Dendritic cell treated with granulocyte-macrophage colony-stimulating factor and Interleukin-4, amounts not matched to agents 40 ng/mL and 50 ng/mL, for 4 days (primary cell): ENCODE measurements around the gene ORM1.
"Not testable (repeated sequence)": the region's sequence is repeated elsewhere in the genome, so short reads cannot be mapped to it uniquely, and the experiment has no call there.

Experiments used
- H3K27ac Mint-ChIP-seq: one replicate; pipeline ENCODE4 v1.8.0; 2022; ENCODE audit warnings: mild to moderate bottlenecking, mixed read lengths
- H3K27me3 Mint-ChIP-seq: one replicate; pipeline ENCODE4 v1.8.0; 2022; ENCODE audit warnings: mild to moderate bottlenecking, mixed read lengths
- H3K36me3 Mint-ChIP-seq: one replicate; pipeline ENCODE4 v1.8.0; 2022; ENCODE audit warnings: low read depth, mixed read lengths
- H3K4me1 Mint-ChIP-seq: one replicate; pipeline ENCODE4 v1.8.0; 2022; ENCODE audit warnings: low read depth, mixed read lengths
- H3K4me3 Mint-ChIP-seq: one replicate; pipeline ENCODE4 v1.8.0; 2022; ENCODE audit warnings: mild to moderate bottlenecking, moderate library complexity, mixed read lengths
- H3K9me3 Mint-ChIP-seq: one replicate; pipeline ENCODE4 v1.8.0; 2022; ENCODE audit warnings: mixed read lengths
- intact Hi-C: fragments of 100-400 bp; cut with micrococcal nuclease; formaldehyde crosslinking; loops from one replicate; pipeline ENCODE4 v1.15.0; 2022

ORM1 gene

DNA sequence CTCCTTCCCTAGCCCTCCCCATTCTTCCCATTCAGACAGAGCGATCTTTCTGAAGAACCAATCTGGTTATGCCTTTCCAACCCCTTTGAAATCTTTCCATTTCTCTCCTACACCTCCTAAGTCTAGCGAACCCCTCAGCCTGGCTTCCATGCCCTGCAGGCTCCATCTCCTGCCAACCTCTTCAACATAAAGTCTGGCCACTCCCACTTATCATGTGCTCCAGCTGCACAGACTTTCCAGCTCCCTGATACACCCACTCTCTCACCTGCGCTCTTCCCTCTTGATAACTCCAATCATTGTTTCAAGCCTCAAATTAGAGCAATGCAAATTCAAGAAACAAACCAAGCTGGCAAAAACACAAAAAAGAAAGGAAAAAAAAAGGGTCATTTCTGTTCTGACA lies 3.8 kb upstream of the ORM1 start:
- no peaks in the 10 kb centered on the region for H3K27me3 Mint-ChIP-seq
- peaks cover 7% of the 10 kb centered on the region for H3K4me1 Mint-ChIP-seq
- intact Hi-C loops = no loop called here
- no peak overlapping the region for H3K27ac Mint-ChIP-seq
- H3K9me3 Mint-ChIP-seq = no peaks in the 10 kb centered on the region
- H3K4me3 Mint-ChIP-seq = no peak overlapping the region
- no peaks in the 10 kb centered on the region for H3K36me3 Mint-ChIP-seq

DNA sequence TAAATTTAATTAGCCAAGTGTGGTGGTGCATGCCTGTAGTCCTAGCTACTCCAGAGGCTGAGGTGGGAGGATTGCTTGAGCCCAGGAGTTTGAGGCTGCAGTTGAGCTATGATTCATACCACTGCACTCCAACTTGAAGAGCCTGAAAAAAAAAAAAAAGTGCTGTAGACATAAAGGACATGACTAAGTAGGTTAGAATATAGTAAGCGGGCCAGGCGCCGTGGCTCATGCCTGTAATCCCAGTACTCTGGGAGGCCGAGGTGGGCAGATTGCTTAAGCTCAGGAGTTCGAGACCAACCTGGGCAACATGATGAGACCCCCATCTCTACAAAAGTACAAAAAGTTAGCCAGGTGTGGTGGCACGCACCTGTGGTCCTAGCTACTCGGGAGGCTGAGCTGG lies 2.2 kb upstream of the ORM1 start:
- H3K4me1 Mint-ChIP-seq, H3K27ac Mint-ChIP-seq, H3K27me3 Mint-ChIP-seq, H3K36me3 Mint-ChIP-seq, intact Hi-C loops, H3K4me3 Mint-ChIP-seq, H3K9me3 Mint-ChIP-seq: not testable (repeated sequence)

DNA sequence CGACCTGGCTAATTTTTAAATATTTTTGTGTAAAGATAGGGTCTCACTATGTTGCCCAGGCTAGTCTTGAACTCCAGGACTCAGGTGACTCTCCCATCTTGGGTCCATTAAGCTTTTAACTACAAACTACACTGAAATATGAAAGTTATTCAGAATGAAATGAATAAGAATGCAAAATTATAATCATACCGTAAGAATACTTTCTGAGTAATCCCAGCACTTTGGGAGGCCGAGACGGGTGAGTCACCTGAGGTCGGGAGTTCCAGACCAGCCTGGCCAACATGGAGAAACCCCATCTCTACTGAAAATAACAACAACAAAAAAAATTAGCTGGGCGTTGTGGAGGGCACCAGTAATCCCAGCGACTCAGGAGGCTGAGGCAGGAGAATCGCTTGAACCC lies 1.1 kb upstream of the ORM1 start:
- H3K9me3 Mint-ChIP-seq = no peaks in the 10 kb centered on the region
- intact Hi-C loops = no loop called here
- no peak overlapping the region for H3K27ac Mint-ChIP-seq
- no peaks in the 10 kb centered on the region for H3K36me3 Mint-ChIP-seq
- H3K4me3 Mint-ChIP-seq = no peak overlapping the region
- peaks cover 7% of the 10 kb centered on the region for H3K4me1 Mint-ChIP-seq
- no peaks in the 10 kb centered on the region for H3K27me3 Mint-ChIP-seq

DNA sequence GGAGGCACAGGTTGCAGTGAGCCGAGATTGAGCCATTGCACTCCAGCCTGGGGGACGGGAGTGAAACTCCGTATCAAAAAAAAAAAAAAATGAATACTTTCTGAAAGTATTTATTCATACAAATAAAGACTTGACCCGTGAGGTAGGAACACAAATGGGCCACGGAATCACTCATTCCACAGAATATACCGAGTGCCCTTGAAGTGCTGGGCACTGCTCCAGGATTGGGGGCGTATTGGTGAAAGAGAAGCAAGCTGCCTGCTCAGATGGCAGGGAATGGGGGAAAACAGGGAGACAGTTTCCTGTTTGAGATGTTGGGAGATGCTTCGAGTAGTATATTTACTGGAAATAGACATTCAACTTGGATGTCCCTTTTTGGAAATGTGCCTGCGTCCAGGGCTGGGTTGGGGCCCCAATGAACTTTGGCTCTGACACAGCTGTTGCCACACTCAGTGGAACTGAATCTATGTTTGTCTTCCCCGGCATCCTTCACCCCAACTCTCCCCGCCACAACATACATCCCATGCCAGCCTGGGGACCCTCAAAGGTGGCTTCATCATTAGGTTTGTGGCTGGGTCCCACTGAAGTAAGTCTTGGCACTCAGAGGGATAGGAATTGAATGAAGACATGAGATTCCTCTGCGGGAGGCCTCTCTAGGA lies 609 bp upstream of the ORM1 start:
- H3K9me3 Mint-ChIP-seq, H3K27ac Mint-ChIP-seq, H3K36me3 Mint-ChIP-seq, H3K27me3 Mint-ChIP-seq, intact Hi-C loops, H3K4me1 Mint-ChIP-seq, H3K4me3 Mint-ChIP-seq: not testable (repeated sequence)

DNA sequence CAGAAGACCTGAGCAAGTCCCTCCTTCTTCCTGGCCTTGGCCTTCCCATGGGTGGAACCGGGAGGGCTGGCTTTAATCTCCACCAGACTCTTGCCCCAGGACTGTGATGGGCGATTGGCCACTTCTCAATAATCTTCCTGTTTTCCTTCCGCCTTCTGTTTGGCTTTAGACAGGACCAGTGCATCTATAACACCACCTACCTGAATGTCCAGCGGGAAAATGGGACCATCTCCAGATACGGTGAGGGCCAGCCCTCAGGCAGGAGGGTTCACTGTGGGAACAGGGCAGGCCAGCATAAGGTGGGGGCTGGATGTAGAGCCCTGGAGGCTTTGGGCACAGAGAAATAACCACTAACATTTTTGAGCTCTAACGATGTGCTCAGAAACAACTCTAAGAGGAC lies 951 bp downstream of the ORM1 start:
- H3K4me3 Mint-ChIP-seq, H3K27me3 Mint-ChIP-seq, H3K27ac Mint-ChIP-seq, H3K4me1 Mint-ChIP-seq, H3K36me3 Mint-ChIP-seq, H3K9me3 Mint-ChIP-seq, intact Hi-C loops: not testable (repeated sequence)

DNA sequence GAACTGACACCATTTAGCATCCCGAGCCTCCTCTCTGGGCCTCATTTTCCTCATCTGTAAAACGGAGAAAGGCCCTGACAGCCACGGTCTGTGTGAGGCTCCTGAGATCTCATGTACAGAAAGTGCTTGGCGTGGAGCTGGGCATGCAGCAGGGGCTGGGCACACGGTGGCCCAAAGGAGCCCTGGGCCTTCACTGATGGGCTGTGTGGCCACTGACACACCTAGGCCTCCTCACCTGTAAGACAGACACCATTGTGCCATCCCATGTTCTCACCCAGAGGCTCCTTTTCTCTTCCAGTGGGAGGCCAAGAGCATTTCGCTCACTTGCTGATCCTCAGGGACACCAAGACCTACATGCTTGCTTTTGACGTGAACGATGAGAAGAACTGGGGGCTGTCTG lies 1.6 kb downstream of the ORM1 start:
- no peaks in the 10 kb centered on the region for H3K9me3 Mint-ChIP-seq
- H3K36me3 Mint-ChIP-seq = no peaks in the 10 kb centered on the region
- no peaks in the 10 kb centered on the region for H3K4me1 Mint-ChIP-seq
- intact Hi-C loops = no loop called here
- H3K27me3 Mint-ChIP-seq = no peaks in the 10 kb centered on the region
- H3K4me3 Mint-ChIP-seq = no peak overlapping the region
- no peak overlapping the region for H3K27ac Mint-ChIP-seq

DNA sequence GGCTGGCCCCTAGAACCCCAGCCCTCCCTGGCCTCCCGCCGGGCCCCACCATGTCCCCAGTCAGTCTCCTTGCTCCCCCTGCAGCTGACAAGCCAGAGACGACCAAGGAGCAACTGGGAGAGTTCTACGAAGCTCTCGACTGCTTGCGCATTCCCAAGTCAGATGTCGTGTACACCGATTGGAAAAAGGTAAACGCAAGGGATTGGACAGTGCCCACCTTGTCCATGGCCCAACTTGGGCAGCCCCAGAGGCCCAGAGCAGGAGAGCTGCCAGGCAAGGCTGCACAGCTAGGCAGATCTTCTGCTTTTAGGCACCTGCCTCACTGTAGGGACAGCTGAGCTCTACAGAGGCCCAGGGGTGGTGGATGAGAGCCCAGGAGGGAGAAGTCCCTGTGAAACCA lies 2.1 kb downstream of the ORM1 start:
- H3K27ac Mint-ChIP-seq, H3K36me3 Mint-ChIP-seq, intact Hi-C loops, H3K9me3 Mint-ChIP-seq, H3K4me3 Mint-ChIP-seq, H3K4me1 Mint-ChIP-seq, H3K27me3 Mint-ChIP-seq: not testable (repeated sequence)

DNA sequence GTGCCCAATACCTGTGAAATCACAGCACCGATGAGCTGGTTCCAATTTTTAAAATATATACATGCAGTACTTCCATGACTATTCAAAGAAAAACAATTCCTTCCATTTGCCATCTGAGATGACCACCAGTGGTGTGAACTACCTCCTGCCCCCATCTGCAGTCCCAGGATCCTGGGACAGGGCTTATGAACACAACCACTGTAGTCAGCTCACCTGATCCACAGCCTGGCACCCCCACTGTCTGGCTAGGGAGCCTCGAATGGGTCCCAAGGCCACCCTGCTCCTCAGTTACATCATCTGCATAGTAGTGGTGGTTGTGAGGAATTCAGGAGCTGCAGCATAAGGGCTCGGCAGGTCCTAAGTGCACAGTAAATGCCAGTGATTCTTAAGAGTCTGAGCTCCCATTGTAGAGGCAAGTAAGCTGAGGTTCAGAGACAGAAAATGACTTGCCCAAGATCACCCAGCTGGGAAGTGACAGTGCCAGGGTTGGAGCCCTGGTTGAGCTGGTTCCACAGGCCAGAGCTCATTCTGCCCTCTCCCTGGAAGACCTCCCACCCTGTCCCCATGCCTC lies 2.9 kb downstream of the ORM1 start:
- H3K4me3 Mint-ChIP-seq, intact Hi-C loops, H3K27ac Mint-ChIP-seq, H3K27me3 Mint-ChIP-seq, H3K36me3 Mint-ChIP-seq, H3K4me1 Mint-ChIP-seq, H3K9me3 Mint-ChIP-seq: not testable (repeated sequence)

DNA sequence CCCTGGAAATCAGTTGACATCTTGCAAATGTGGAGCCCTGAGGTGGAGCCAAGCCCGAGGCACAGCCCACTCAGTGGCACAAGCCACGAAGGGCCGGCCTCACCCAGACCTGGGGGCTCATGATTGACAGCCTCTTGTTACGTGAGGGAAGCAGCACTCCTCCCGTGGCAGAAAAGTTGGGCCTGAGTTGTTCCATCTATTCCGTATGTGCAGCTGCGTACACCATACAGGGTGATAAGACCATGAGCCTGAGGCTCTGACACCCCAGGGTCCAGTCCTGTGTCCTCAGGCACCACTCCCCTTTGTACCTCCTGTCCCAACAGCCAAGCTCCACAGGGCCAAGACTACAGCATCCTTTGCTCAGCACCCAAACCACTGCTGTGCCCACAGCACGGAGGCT lies 4.9 kb downstream of the ORM1 start:
- no peaks in the 10 kb centered on the region for H3K36me3 Mint-ChIP-seq
- H3K4me1 Mint-ChIP-seq = no peaks in the 10 kb centered on the region
- no peak overlapping the region for H3K4me3 Mint-ChIP-seq
- H3K9me3 Mint-ChIP-seq = no peaks in the 10 kb centered on the region
- no peak overlapping the region for H3K27ac Mint-ChIP-seq
- intact Hi-C loops = no loop called here
- peaks cover 7% of the 10 kb centered on the region for H3K27me3 Mint-ChIP-seq

DNA sequence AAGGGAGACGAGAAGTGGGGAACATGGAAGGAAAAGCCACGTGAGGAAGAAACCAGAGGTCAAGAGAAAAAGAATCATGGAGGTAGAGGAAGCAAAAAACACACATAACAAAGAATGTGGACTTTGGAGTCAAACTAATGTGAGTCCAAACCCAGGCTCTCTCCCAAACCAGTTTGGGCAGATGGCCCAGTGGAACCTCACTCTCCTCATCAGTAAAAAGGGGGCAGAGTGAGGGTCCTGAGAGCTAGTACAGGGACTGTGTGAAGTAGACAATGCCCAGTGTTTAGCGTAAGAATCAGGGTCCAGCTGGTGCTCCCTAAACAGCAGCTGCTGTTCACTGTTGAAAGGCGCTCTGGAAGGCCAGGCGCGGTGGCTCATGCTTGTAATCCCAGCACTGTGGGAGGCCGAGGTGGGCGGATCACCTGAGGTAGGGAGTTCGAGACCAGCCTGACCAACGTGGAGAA lies 5.5 kb downstream of the ORM1 start:
- H3K4me1 Mint-ChIP-seq, H3K27ac Mint-ChIP-seq, H3K36me3 Mint-ChIP-seq, H3K27me3 Mint-ChIP-seq, H3K9me3 Mint-ChIP-seq, intact Hi-C loops, H3K4me3 Mint-ChIP-seq: not testable (repeated sequence)

DNA sequence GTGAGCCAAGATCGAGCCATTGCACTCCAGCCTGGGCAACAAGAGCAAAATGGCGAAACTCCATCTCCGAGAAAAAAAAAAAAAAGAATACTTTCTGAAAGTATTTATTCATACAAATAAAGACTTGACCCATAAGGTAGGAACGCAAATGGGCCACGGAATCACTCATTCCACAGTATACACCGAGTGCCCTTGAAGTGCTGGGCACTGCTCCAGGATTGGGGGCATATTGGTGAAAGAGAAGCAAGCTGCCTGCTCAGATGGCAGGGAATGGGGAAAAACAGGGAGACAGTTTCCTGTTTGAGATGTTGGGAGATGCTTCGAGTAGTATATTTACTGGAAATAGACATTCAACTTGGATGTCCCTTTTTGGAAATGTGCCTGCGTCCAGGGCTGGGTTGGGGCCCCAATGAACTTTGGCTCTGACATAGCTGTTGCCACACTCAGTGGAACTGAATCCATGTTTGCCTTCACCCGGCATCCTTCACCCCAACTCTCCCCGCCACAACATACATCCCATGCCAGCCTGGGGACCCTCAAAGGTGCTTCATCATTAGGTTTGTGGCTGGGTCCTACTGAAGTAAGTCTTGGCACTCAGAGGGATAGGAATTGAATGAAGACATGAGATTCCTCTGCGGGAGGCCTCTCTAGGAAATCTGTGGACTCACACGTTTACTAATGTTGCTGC lies 6.2 kb downstream of the ORM1 start:
- intact Hi-C loops, H3K27me3 Mint-ChIP-seq, H3K36me3 Mint-ChIP-seq, H3K4me3 Mint-ChIP-seq, H3K4me1 Mint-ChIP-seq, H3K9me3 Mint-ChIP-seq, H3K27ac Mint-ChIP-seq: not testable (repeated sequence)

DNA sequence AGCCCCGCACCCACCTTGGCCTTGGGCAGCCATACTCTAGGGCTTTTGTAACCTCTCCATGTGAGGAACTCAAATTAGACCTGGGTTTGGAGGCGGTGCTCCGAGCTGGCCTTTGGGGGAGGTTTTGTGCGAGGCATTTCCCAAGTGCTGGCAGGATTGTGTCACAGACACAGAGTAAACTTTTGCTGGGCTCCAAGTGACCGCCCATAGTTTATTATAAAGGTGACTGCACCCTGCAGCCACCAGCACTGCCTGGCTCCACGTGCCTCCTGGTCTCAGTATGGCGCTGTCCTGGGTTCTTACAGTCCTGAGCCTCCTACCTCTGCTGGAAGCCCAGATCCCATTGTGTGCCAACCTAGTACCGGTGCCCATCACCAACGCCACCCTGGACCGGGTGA lies 6.7 kb downstream of the ORM1 start, which contains the start of gene ORM2:
TSS of gene ORM2 (plus strand) at position 245 of the 398 bp plus-strand sequence. CDS start at position 281, 36 bp downstream.
- H3K27ac Mint-ChIP-seq, H3K4me1 Mint-ChIP-seq, H3K36me3 Mint-ChIP-seq, H3K4me3 Mint-ChIP-seq, intact Hi-C loops, H3K9me3 Mint-ChIP-seq, H3K27me3 Mint-ChIP-seq: not testable (repeated sequence)

DNA sequence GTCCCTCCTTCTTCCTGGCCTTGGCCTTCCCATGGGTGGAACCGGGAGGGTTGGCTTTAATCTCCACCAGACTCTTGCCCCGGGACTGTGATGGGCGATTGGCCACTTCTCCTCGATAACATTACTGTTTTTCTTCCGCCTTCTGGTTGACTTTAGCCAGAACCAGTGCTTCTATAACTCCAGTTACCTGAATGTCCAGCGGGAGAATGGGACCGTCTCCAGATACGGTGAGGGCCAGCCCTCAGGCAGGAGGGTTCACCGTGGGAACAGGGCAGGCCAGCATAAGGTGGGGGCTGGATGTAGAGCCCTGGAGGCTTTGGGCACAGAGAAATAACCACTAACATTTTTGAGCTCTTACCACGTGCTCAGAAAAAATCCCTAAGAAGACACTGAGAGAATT lies 7.7 kb downstream of the ORM1 start:
- H3K4me3 Mint-ChIP-seq = no peak overlapping the region
- peaks cover 9% of the 10 kb centered on the region for H3K9me3 Mint-ChIP-seq
- H3K36me3 Mint-ChIP-seq = peaks cover 15% of the 10 kb centered on the region
- intact Hi-C loops = no loop called here
- peaks cover 7% of the 10 kb centered on the region for H3K27me3 Mint-ChIP-seq
- no peak overlapping the region for H3K27ac Mint-ChIP-seq
- peaks cover 5% of the 10 kb centered on the region for H3K4me1 Mint-ChIP-seq

DNA sequence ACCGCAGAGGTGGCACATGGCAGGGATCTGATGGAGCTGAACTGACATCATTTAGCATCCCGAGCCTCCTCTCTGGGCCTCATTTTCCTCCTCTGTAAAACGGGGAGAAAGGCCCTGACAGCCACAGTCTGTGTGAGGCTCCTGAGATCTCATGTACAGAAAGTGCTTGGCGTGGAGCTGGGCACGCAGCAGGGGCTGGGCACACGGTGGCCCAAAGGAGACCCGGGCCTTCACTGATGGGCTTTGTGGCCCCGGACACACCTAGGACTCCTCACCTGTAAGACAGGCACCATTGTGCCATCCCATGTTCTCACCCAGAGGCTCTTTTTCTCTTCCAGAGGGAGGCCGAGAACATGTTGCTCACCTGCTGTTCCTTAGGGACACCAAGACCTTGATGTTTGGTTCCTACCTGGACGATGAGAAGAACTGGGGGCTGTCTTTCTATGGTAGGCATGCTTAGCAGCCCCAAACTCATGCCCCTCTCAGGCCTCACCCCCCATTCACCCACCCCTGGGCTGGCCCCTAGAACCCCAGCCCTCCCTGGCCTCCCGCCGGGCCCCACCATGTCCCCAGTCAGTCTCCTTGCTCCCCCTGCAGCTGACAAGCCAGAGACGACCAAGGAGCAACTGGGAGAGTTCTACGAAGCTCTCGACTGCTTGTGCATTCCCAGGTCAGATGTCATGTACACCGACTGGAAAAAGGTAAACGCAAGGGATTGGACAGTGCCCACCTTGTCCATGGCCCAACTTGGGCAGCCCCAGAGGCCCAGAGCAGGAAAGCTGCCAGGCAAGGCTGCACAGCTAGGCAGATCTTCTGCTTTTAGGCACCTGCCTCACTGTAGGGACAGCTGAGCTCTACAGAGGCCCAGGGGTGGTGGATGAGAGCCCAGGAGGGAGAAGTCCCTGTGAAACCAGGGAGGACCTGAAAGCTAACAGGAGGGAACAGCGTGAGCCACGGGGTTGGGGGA lies 8.6 kb downstream of the ORM1 start:
- peaks cover 23% of the 10 kb centered on the region for H3K36me3 Mint-ChIP-seq
- H3K27me3 Mint-ChIP-seq, H3K4me3 Mint-ChIP-seq, intact Hi-C loops, H3K9me3 Mint-ChIP-seq, H3K4me1 Mint-ChIP-seq, H3K27ac Mint-ChIP-seq: not testable (repeated sequence)
